Mesendoderm (in vitro differentiated cells): ENCODE measurements around the gene MTMR1. TPM values are rescaled to one million over a fixed set of nuclear protein-coding genes. Genes with fewer than 3 reads are reported as not detected.

Source experiments
- DNase-seq: peaks from one replicate; pipeline ENCODE4 v3.0.0; 2013
- H2AK5ac ChIP-seq: 2 replicates; pipeline ENCODE4 v1.6.1; 2013; ENCODE audit warnings: low read length, inconsistent platforms
- H2BK120ac ChIP-seq: 2 replicates; pipeline ENCODE4 v1.6.1; 2013; ENCODE audit warnings: low read depth, mild to moderate bottlenecking, low read length, moderate library complexity, mixed read lengths
- H2BK15ac ChIP-seq: replicated peaks from 2 replicates; pipeline ENCODE4 v1.6.1; 2013; ENCODE audit warnings: low read depth, mild to moderate bottlenecking, moderate library complexity
- H2BK5ac ChIP-seq: 2 replicates; pipeline ENCODE4 v1.6.1; 2013; ENCODE audit warnings: low read length, inconsistent platforms
- H3K18ac ChIP-seq: 2 replicates; pipeline ENCODE4 v1.6.1; 2013; ENCODE audit warnings: mild to moderate bottlenecking, low read length, mixed read lengths
- H3K23ac ChIP-seq: one replicate; pipeline ENCODE4 v1.6.1; 2013; ENCODE audit warnings: low read length
- H3K27ac ChIP-seq: 2 replicates; pipeline ENCODE4 v1.5.1; 2013; ENCODE audit warnings: low read depth, mild to moderate bottlenecking, inconsistent platforms, low read length, moderate library complexity
- H3K27me3 ChIP-seq: 2 replicates; pipeline ENCODE4 v1.6.1; 2013; ENCODE audit warnings: low read length, control low read depth, mild to moderate bottlenecking, inconsistent platforms; ENCODE audit not compliant: insufficient read depth, poor library complexity
- H3K36me3 ChIP-seq: 2 replicates; pipeline ENCODE4 v1.6.1; 2013; ENCODE audit warnings: low read length, inconsistent platforms; ENCODE audit not compliant: control insufficient read depth, insufficient read depth
- H3K4ac ChIP-seq: one replicate; pipeline ENCODE4 v1.6.1; 2013; ENCODE audit warnings: low read depth, mild to moderate bottlenecking, low read length, moderate library complexity
- H3K4me1 ChIP-seq: 2 replicates; pipeline ENCODE4 v1.6.1; 2013; ENCODE audit warnings: low read depth, low read length, inconsistent platforms; ENCODE audit not compliant: control insufficient read depth
- H3K4me2 ChIP-seq: 2 replicates; pipeline ENCODE4 v1.6.1; 2013; ENCODE audit warnings: low read length
- H3K4me3 ChIP-seq: 2 replicates; pipeline ENCODE4 v1.5.1; 2013; ENCODE audit warnings: mild to moderate bottlenecking, low read length
- H3K56ac ChIP-seq: one replicate; pipeline ENCODE4 v1.6.1; 2013; ENCODE audit warnings: low read length
- H3K79me1 ChIP-seq: 2 replicates; pipeline ENCODE4 v1.6.1; 2013; ENCODE audit warnings: low read length, inconsistent platforms
- H3K79me2 ChIP-seq: 2 replicates; pipeline ENCODE4 v1.6.1; 2013; ENCODE audit warnings: mild to moderate bottlenecking, low read length; ENCODE audit not compliant: control insufficient read depth, insufficient read depth
- H3K9ac ChIP-seq: 2 replicates; pipeline ENCODE4 v1.6.1; 2013; ENCODE audit warnings: low read length, inconsistent platforms
- H4K5ac ChIP-seq: one replicate; pipeline ENCODE4 v1.6.1; 2013; ENCODE audit warnings: low read length
- H4K8ac ChIP-seq: one replicate; pipeline ENCODE4 v1.6.1; 2013; ENCODE audit warnings: low read depth, mild to moderate bottlenecking, control low read depth, low read length, moderate library complexity
- WGBS: extraction: QIAGEN DNeasy Blood & Tissue Kit; methylation state at CpG from one replicate; pipeline ENCODE4 v1.1.7; 2013; ENCODE audit warnings: low lambda C conversion rate, missing lambda C conversion rate; ENCODE audit not compliant: insufficient coverage; ENCODE audit errors: extremely low coverage; 5-methylcytosine and 5-hydroxymethylcytosine counted together
- polyA plus RNA-seq, 2 experiments: library from polyadenylated mRNA; stranded (reverse); fragments of 200-250 nt; gene quantifications; one replicate each; pipeline ENCODE4 v1.2.3, GENCODE V29; 2013

Gene MTMR1
- 21.8 TPM for polyA plus RNA-seq (2013, experiment 1 of 2)
- 20.8 TPM for polyA plus RNA-seq (2013, experiment 2 of 2)

DNA sequence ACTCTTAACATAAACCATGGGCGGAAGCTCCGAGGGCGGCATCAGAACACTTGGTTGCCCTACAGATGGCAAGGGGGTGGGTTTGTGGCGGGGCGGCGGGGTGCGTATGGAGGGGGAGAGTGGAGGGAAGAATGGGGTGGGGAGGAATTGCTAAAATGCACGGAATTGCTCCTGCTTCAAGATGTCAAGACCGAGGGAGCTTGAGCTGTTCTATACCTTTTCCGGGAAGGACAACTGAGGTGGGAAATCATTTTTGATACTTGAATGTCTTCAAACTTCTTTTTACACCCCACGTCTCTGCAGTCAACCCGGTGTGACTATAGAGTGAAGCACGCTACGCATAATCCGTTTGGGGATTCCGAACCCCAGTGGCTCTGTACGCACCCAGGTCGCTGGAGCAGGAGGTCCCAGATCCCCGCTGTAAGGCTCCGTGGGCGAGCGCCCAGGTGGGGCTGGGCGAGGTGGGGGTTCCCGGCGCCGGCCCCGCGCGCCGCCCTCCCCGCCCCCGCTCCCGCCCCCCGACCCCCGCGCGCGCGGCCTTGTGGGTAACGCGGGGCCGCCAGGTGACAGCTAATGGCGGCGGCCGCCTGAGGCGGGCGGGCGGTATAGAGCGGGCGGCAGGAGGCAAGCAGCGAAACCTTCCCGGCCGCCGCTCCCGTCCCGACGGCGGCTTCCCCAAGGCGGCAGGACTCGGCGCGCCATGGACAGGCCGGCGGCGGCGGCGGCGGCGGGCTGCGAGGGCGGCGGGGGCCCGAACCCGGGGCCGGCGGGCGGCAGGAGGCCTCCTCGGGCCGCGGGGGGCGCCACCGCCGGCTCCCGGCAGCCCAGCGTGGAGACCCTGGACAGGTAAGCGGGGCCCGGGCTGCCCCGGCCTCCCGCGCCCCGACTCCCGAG is at the start of gene MTMR1:
Gene MTMR1 (plus strand): TSS at position 566 of the 894 bp plus-strand sequence. CDS start 135 bp downstream, at position 701.
- Histone ChIP-seq H3K79me2 (no peaks in the 10 kb centered on the region), H3K4me3 (peak within 1 kb of the TSS; percentile 67), H4K5ac (no peak within 1 kb of the TSS), H4K8ac (no peak within 1 kb of the TSS), H2BK5ac (no peak within 1 kb of the TSS), H3K23ac (no peak within 1 kb of the TSS), H3K9ac (peak within 1 kb of the TSS; percentile 75), H3K27ac (no peak within 1 kb of the TSS), H3K79me1 (no peaks in the 10 kb centered on the region), H3K4me1 (no peaks in the 10 kb centered on the region), H3K18ac (peak within 1 kb of the TSS; percentile 80), H2BK120ac (no peak within 1 kb of the TSS), H2BK15ac (no peak within 1 kb of the TSS), H3K4ac (peak within 1 kb of the TSS; percentile 31), H3K36me3 (no peaks in the 10 kb centered on the region), H3K56ac (peak within 1 kb of the TSS; percentile 82), H3K4me2 (peak within 1 kb of the TSS; percentile 29), H3K27me3 (no peaks in the 10 kb centered on the region), H2AK5ac (no peak within 1 kb of the TSS)
- WGBS: no CpG with 5 or more reads among the region's 92 CpGs
- peak; percentile 17 for DNase-seq

DNA sequence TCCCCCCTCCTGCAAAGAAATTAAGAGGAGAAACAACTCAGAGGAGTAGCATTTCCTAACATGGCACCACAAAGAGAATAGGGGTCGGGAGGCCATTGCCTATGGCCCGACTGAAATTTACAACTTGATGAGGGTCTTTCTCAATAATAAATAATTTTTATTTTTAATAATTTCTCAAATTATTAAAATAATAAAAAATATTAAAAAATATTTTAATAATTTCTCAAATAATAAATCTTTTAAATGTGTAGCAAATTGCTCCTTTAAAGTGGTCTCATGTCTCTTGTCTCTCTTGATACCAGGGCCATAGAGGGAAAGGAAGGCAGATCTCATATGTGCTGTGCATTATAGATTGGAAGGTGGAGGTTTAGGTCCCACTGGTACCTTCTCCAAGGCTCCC is 49.2 kb upstream of the MTMR1 start:
- Histone ChIP-seq H3K18ac (no peak overlapping the region), H3K23ac (no peak overlapping the region)

GRCh38 chrX:150644422-150644821 is 48.8 kb upstream of the MTMR1 start:
- Histone ChIP-seq H4K5ac (no peak overlapping the region), H3K4ac (no peak overlapping the region), H3K79me1 (no peaks in the 10 kb centered on the region), H3K36me3 (no peaks in the 10 kb centered on the region), H3K27me3 (no peaks in the 10 kb centered on the region), H3K27ac (no peak overlapping the region), H2BK15ac (no peak overlapping the region), H3K9ac (no peak overlapping the region), H2BK5ac (no peak overlapping the region), H4K8ac (no peak overlapping the region), H3K4me2 (no peak overlapping the region), H3K79me2 (no peaks in the 10 kb centered on the region), H3K4me3 (no peak overlapping the region), H2AK5ac (no peak overlapping the region), H3K23ac (no peak overlapping the region), H3K56ac (no peak overlapping the region), H2BK120ac (no peak overlapping the region), H3K4me1 (no peaks in the 10 kb centered on the region), H3K18ac (no peak overlapping the region)
- WGBS: no CpG with 5 or more reads among the region's 4 CpGs
- DNase-seq: no peak

More for the DNA sequence above, 49.2 kb upstream of the MTMR1 start:
- no peak overlapping the region for H2BK120ac ChIP-seq
- no peak overlapping the region for H2AK5ac ChIP-seq
- no peak overlapping the region for H3K56ac ChIP-seq
- H3K4me1 ChIP-seq: no peaks in the 10 kb centered on the region
- no peak overlapping the region for H2BK15ac ChIP-seq
- no peaks in the 10 kb centered on the region for H3K79me2 ChIP-seq
- H4K8ac ChIP-seq: no peak overlapping the region
- H3K4me2 ChIP-seq: no peak overlapping the region
- H3K4me3 ChIP-seq: no peak overlapping the region
- H4K5ac ChIP-seq: no peak overlapping the region
- no peak for DNase-seq
- WGBS: no CpG with 5 or more reads among the region's 2 CpGs
- H3K27ac ChIP-seq: no peak overlapping the region
- H3K4ac ChIP-seq: no peak overlapping the region
- H3K27me3 ChIP-seq: no peaks in the 10 kb centered on the region
- H2BK5ac ChIP-seq: no peak overlapping the region
- no peak overlapping the region for H3K9ac ChIP-seq
- H3K36me3 ChIP-seq: no peaks in the 10 kb centered on the region
- no peaks in the 10 kb centered on the region for H3K79me1 ChIP-seq

GRCh38 chrX:150647331-150647730 is 45.9 kb upstream of the MTMR1 start:
- H3K56ac ChIP-seq: no peak overlapping the region
- WGBS: no CpG with 5 or more reads among the region's 5 CpGs
- no peak overlapping the region for H3K23ac ChIP-seq
- H4K5ac ChIP-seq: no peak overlapping the region
- H4K8ac ChIP-seq: no peak overlapping the region
- no peak overlapping the region for H3K4me2 ChIP-seq
- H3K27me3 ChIP-seq: no peaks in the 10 kb centered on the region
- no peaks in the 10 kb centered on the region for H3K79me2 ChIP-seq
- H2BK120ac ChIP-seq: no peak overlapping the region
- H2BK15ac ChIP-seq: no peak overlapping the region
- no peak overlapping the region for H3K4me3 ChIP-seq
- H3K36me3 ChIP-seq: no peaks in the 10 kb centered on the region
- no peak overlapping the region for H3K4ac ChIP-seq
- H3K9ac ChIP-seq: no peak overlapping the region
- H3K4me1 ChIP-seq: no peaks in the 10 kb centered on the region
- H3K18ac ChIP-seq: no peak overlapping the region
- H3K79me1 ChIP-seq: no peaks in the 10 kb centered on the region
- no peak for DNase-seq
- no peak overlapping the region for H3K27ac ChIP-seq
- no peak overlapping the region for H2BK5ac ChIP-seq
- no peak overlapping the region for H2AK5ac ChIP-seq

DNA sequence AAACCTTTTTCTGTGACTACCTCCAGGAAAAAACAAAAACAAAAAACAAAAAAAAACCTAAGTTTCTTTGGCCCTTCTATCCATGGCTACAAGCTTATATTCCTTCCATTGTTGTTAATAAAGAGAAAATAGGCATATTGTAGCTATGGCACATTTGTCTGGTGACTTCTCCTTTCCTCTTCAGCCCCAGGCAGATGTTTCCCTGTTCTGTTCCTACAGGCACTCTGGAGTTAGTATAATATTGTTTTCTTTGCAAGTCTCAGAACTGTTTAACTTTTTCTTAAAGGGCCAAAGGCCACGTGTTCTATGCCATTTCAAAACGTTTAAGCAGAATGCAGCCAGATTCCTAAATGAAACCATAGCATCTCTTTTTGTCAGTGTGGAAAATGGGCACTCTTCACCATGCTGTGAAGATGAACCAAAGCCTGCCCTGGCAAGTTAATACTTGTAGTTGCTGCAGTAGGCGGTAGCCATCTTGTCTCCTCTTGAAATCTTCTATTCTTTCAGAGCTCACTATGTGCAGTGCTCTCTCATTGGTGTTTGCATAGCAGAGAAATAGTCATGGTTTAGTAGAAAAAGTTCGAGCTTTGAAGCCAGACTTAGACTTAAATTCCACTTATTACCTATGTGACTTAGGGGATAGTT is 44.8 kb upstream of the MTMR1 start:
- no peak overlapping the region for H2BK15ac ChIP-seq
- H4K8ac ChIP-seq: no peak overlapping the region
- no peak overlapping the region for H3K4me2 ChIP-seq
- H3K4me1 ChIP-seq: no peaks in the 10 kb centered on the region
- no peak overlapping the region for H2BK120ac ChIP-seq
- H3K79me1 ChIP-seq: no peaks in the 10 kb centered on the region
- H2AK5ac ChIP-seq: no peak overlapping the region
- H3K36me3 ChIP-seq: no peaks in the 10 kb centered on the region
- H3K4ac ChIP-seq: no peak overlapping the region
- H3K18ac ChIP-seq: no peak overlapping the region
- no peak overlapping the region for H3K23ac ChIP-seq
- no peak overlapping the region for H4K5ac ChIP-seq
- no peak overlapping the region for H3K4me3 ChIP-seq
- no peak overlapping the region for H3K9ac ChIP-seq
- H3K27ac ChIP-seq: no peak overlapping the region
- H2BK5ac ChIP-seq: no peak overlapping the region
- no peak overlapping the region for H3K56ac ChIP-seq
- H3K27me3 ChIP-seq: no peaks in the 10 kb centered on the region
- no peak for DNase-seq
- WGBS: no CpG with 5 or more reads among the region's 4 CpGs
- no peaks in the 10 kb centered on the region for H3K79me2 ChIP-seq
